PC-3 (cell line): ENCODE data around the gene TSPAN11. TPM values are rescaled to one million over a fixed set of nuclear protein-coding genes. Genes with fewer than 3 reads are reported as not detected.

ENCODE experiments used
- ATAC-seq: fragments of 200-7000 bp; cut with Tn5 transposase; 2 replicates; pipeline ENCODE4 v1.9.1; 2020; ENCODE audit warnings: mild to moderate bottlenecking, moderate library complexity
- BruUV-seq: library from RNA; stranded (reverse); fragments of 400-500 nt; replicated peaks from 2 replicates; lab custom pipeline; 2021; lab: Mats Ljungman, UMichigan
- CTCF ChIA-PET: fragments of 300-600 bp; sonication (Branson Sonifier 250); formaldehyde crosslinking; loops from one replicate; lab custom pipeline; 2022; ENCODE audit warnings: antibody characterized with exemption; lab: Charles Lee
- POLR2A ChIA-PET: fragments of 300-600 bp; sonication (Branson Sonifier 250); formaldehyde crosslinking; loops from one replicate; lab custom pipeline; 2022; ENCODE audit warnings: antibody characterized with exemption; ENCODE audit not compliant: unreplicated experiment; lab: Charles Lee
- DNase-seq: peaks from one replicate; pipeline ENCODE4 v3.0.0-alpha.2; 2015
- H2AFZ ChIP-seq: fragments of 300-600 bp; sonication (generic); 2 replicates; pipeline ENCODE4 v1.6.0; 2016; ENCODE audit warnings: antibody characterized with exemption, low read length
- H3F3A ChIP-seq: fragments of 300-600 bp; sonication (generic); one replicate; pipeline ENCODE4 v1.6.0; 2017; ENCODE audit warnings: antibody characterized with exemption, low read length, control low read depth, mild to moderate bottlenecking; ENCODE audit not compliant: unreplicated experiment
- H3K27ac ChIP-seq: fragments of 300-600 bp; sonication (generic); 2 replicates; pipeline ENCODE4 v1.5.1; 2016; ENCODE audit warnings: mild to moderate bottlenecking, low read length
- H3K27me3 ChIP-seq: fragments of 300-600 bp; sonication (generic); 2 replicates; pipeline ENCODE4 v1.6.1; 2016; ENCODE audit warnings: low read length, mixed read lengths
- H3K36me3 ChIP-seq: fragments of 300-600 bp; sonication (generic); 2 replicates; pipeline ENCODE4 v1.6.1; 2016; ENCODE audit warnings: low read depth, mixed run types, low read length, mixed read lengths
- H3K4me1 ChIP-seq: fragments of 300-600 bp; sonication (generic); 2 replicates; pipeline ENCODE4 v1.5.1; 2016; ENCODE audit warnings: low read length; ENCODE audit not compliant: insufficient read depth
- H3K4me2 ChIP-seq: fragments of 300-600 bp; sonication (generic); 2 replicates; pipeline ENCODE4 v1.6.0; 2016; ENCODE audit warnings: low read length
- H3K4me3 ChIP-seq: fragments of 300-600 bp; sonication (generic); 2 replicates; pipeline ENCODE4 v1.5.1; 2016; ENCODE audit warnings: mild to moderate bottlenecking, low read length, mixed read lengths
- H3K79me2 ChIP-seq: fragments of 300-600 bp; sonication (generic); 2 replicates; pipeline ENCODE4 v1.6.1; 2017; ENCODE audit warnings: low read length, mixed read lengths
- H3K9ac ChIP-seq: fragments of 300-600 bp; sonication (generic); 2 replicates; pipeline ENCODE4 v1.6.0; 2016; ENCODE audit warnings: mild to moderate bottlenecking, low read length
- H3K9me2 ChIP-seq: fragments of 300-600 bp; sonication (generic); replicated peaks from 2 replicates; pipeline ENCODE4 v1.6.1; 2016; ENCODE audit warnings: mixed run types, low read length, mixed read lengths
- H3K9me3 ChIP-seq: fragments of 300-600 bp; sonication (generic); 2 replicates; pipeline ENCODE4 v1.6.1; 2016; ENCODE audit warnings: low read length, mixed read lengths
- H4K20me1 ChIP-seq: fragments of 300-600 bp; sonication (generic); 2 replicates; pipeline ENCODE4 v1.6.1; 2016; ENCODE audit warnings: low read length, mixed read lengths
- CTCF ChIP-seq: fragments of 300-600 bp; sonication (generic); conservative IDR thresholded peaks from 2 replicates; pipeline ENCODE4 v1.5.1; 2017; ENCODE audit warnings: antibody characterized with exemption, low read depth, mild to moderate bottlenecking, low read length
- EZH2 ChIP-seq: fragments of 300-600 bp; sonication (generic); IDR thresholded peaks from one replicate; pipeline ENCODE4 v1.6.1; 2017; ENCODE audit warnings: antibody characterized with exemption, mild to moderate bottlenecking, low read length; ENCODE audit not compliant: unreplicated experiment
- EZH2phosphoT487 ChIP-seq: fragments of 300-600 bp; sonication (generic); IDR thresholded peaks from 2 replicates; pipeline ENCODE4 v1.6.1; 2018; ENCODE audit warnings: mild to moderate bottlenecking, antibody characterized with exemption, low read length, borderline replicate concordance
- intact Hi-C: fragments of 100-400 bp; cut with micrococcal nuclease; formaldehyde crosslinking; loops from 2 replicates; pipeline ENCODE4 v1.9.0; 2023
- total RNA-seq: library from RNA; depleted of rRNA; stranded (reverse); fragments of >200 nt; gene quantifications from 2 replicates; pipeline ENCODE4 v1.2.3, GENCODE V29; 2014

The TSPAN11 gene
- total RNA-seq, 1 experiment from 2014 or later: not detected

GRCh38 chr12:31019561-31019960, 93.0 kb downstream of the TSPAN11 start:
- intact Hi-C loops: no loop called here
- H3K27ac ChIP-seq: no peak overlapping the region
- no peak for TF ChIP-seq EZH2
- TF ChIP-seq CTCF: no peak
- no peak for TF ChIP-seq EZH2phosphoT487
- H3K27me3 ChIP-seq: no peaks in the 10 kb centered on the region
- H3K9me3 ChIP-seq: no peaks in the 10 kb centered on the region
- H3K79me2 ChIP-seq: no peaks in the 10 kb centered on the region
- H3K4me3 ChIP-seq: no peak overlapping the region
- 0 out of 2 replicates have a peak, but pooled peaks cover 3% of the 10 kb centered on the region for H3K36me3 ChIP-seq
- BruUV-seq: no TSS peak
- no peak overlapping the region for H2AFZ ChIP-seq
- POLR2A ChIA-PET: no interaction called here
- peaks cover 34% of the 10 kb centered on the region for H3K4me1 ChIP-seq
- no peaks in the 10 kb centered on the region for H3K9me2 ChIP-seq
- ATAC-seq (no peak), DNase-seq (no peak)
- H3F3A ChIP-seq: no peaks in the 10 kb centered on the region
- H4K20me1 ChIP-seq: no peaks in the 10 kb centered on the region
- CTCF ChIA-PET: no interaction called here
- no peak overlapping the region for H3K4me2 ChIP-seq
- no peak overlapping the region for H3K9ac ChIP-seq

- no peaks in the 10 kb centered on the region for H3K9me2 ChIP-seq
- no peak for TF ChIP-seq CTCF
- no peak for TF ChIP-seq EZH2phosphoT487
- TF ChIP-seq EZH2: no peak
- no peak overlapping the region for H3K9ac ChIP-seq
- peaks cover 34% of the 10 kb centered on the region for H3K4me1 ChIP-seq
- BruUV-seq: no TSS peak
- intact Hi-C loops: no loop called here
- no peaks in the 10 kb centered on the region for H3K9me3 ChIP-seq
- no peak overlapping the region for H3K4me3 ChIP-seq
- DNase-seq (no peak), ATAC-seq (no peak)
- H3F3A ChIP-seq: no peaks in the 10 kb centered on the region
- no peak overlapping the region for H2AFZ ChIP-seq
- H3K79me2 ChIP-seq: no peaks in the 10 kb centered on the region
- H3K4me2 ChIP-seq: no peak overlapping the region
- CTCF ChIA-PET: no interaction called here
- POLR2A ChIA-PET: no interaction called here
- no peaks in the 10 kb centered on the region for H3K27me3 ChIP-seq
- H4K20me1 ChIP-seq: no peaks in the 10 kb centered on the region
- no peak overlapping the region for H3K27ac ChIP-seq
- H3K36me3 ChIP-seq: 0 out of 2 replicates have a peak, but pooled peaks cover 3% of the 10 kb centered on the region
Measured at GRCh38 chr12:31019976-31020375, 93.4 kb downstream of the TSPAN11 start.

- Histone ChIP-seq H3K4me1 (peaks cover 34% of the 10 kb centered on the region), H3K27ac (peak overlapping the region; percentile 89; the same call in 1 of the 2 replicates), H3K27me3 (no peaks in the 10 kb centered on the region), H3F3A (no peaks in the 10 kb centered on the region), H3K4me2 (no peak overlapping the region), H3K9me2 (no peaks in the 10 kb centered on the region), H3K4me3 (no peak overlapping the region), H3K9me3 (no peaks in the 10 kb centered on the region), H3K9ac (no peak overlapping the region), H3K79me2 (no peaks in the 10 kb centered on the region), H3K36me3 (0 out of 2 replicates have a peak, but pooled peaks cover 3% of the 10 kb centered on the region), H2AFZ (no peak overlapping the region), H4K20me1 (no peaks in the 10 kb centered on the region)
- no TSS peak for BruUV-seq
- intact Hi-C loops: no loop called here
- TF ChIP-seq EZH2 (no peak), CTCF (no peak), EZH2phosphoT487 (no peak)
- ATAC-seq (no peak), DNase-seq (no peak)
- CTCF ChIA-PET: no interaction called here
- POLR2A ChIA-PET: interaction anchor here (0.8 kb wide), 1 partner anchor 15 kb away, joined by 4 read pairs; no protein-coding TSS in a partner anchor
Measured at GRCh38 chr12:31020385-31021166, 94.0 kb downstream of the TSPAN11 start.
